Activated naive CD4-positive, alpha-beta T cell treated with anti-CD3 and anti-CD28 coated beads for 36 hours (primary cell): ENCODE results near the gene AKAP3. TPM values are rescaled to one million over a fixed set of nuclear protein-coding genes. Genes with fewer than 3 reads are reported as not detected.
A peak's percentile ranks its signal among the peaks of the same experiment; 100 is the strongest.

Experiments used
- CTCF ChIA-PET: fragments of 350-600 bp; sonication (Branson Sonifier 250); formaldehyde crosslinking; loops from one replicate; lab custom pipeline; 2021; ENCODE audit warnings: antibody characterized with exemption; lab: Charles Lee
- DNase-seq: peaks from one replicate; pipeline ENCODE4 v3.0.0-alpha.2; 2020
- H3K27ac Mint-ChIP-seq: one replicate; pipeline ENCODE4 v1.8.0; 2021; ENCODE audit warnings: mild to moderate bottlenecking, mixed read lengths
- H3K27me3 Mint-ChIP-seq: one replicate; pipeline ENCODE4 v1.8.0; 2021; ENCODE audit warnings: low read depth, mixed read lengths
- H3K36me3 Mint-ChIP-seq: one replicate; pipeline ENCODE4 v1.8.0; 2021; ENCODE audit warnings: low read depth, mixed read lengths
- H3K4me1 Mint-ChIP-seq: one replicate; pipeline ENCODE4 v1.8.0; 2021; ENCODE audit warnings: low read depth, mixed read lengths
- H3K4me3 Mint-ChIP-seq: one replicate; pipeline ENCODE4 v1.8.0; 2021; ENCODE audit warnings: mild to moderate bottlenecking, moderate library complexity, mixed read lengths
- H3K9me3 Mint-ChIP-seq: one replicate; pipeline ENCODE4 v1.8.0; 2021; ENCODE audit warnings: mixed read lengths
- intact Hi-C: fragments of 100-400 bp; cut with micrococcal nuclease; formaldehyde crosslinking; loops from one replicate; pipeline ENCODE4 v1.15.1; 2023
- total RNA-seq, 2 experiments: library from RNA; stranded (reverse); gene quantifications; one replicate each; pipeline ENCODE4 v1.2.3, GENCODE V29; 2021

Gene AKAP3
- total RNA-seq, 2 experiments from 2014 or later, result 1.8 to 2.1 TPM

- H3K27me3 Mint-ChIP-seq, result no peaks in the 10 kb centered on the region
- CTCF ChIA-PET, result interaction anchor here (0.6 to 1.1 kb wide), 2 partner anchors 21 to 84 kb away, joined by 3 to 4 read pairs; no protein-coding TSS in a partner anchor
- intact Hi-C loops, result loop anchor here (10.0 kb wide), 1 partner anchor 289 kb away; no protein-coding TSS in a partner anchor
These were observed 5.1 kb downstream of the AKAP3 start for GRCh38 chr12:4643747-4644146.

GRCh38 chr12:4630262-4630661, 18.6 kb downstream of the AKAP3 start:
- H3K9me3 Mint-ChIP-seq, result no peaks in the 10 kb centered on the region
- H3K27ac Mint-ChIP-seq, result no peak overlapping the region
- CTCF ChIA-PET, result interaction anchor here (0.8 kb wide), 1 partner anchor 744 kb away, joined by 4 read pairs; no protein-coding TSS in a partner anchor
- no peak overlapping the region for H3K4me3 Mint-ChIP-seq
- H3K4me1 Mint-ChIP-seq, result no peaks in the 10 kb centered on the region
- intact Hi-C loops, result no loop called here
- no peaks in the 10 kb centered on the region for H3K36me3 Mint-ChIP-seq
- DNase-seq, result no peak
- no peaks in the 10 kb centered on the region for H3K27me3 Mint-ChIP-seq

More at GRCh38 chr12:4643747-4644146, 5.1 kb downstream of the AKAP3 start:
- no peak for DNase-seq
- Mint-ChIP-seq H3K9me3 (no peaks in the 10 kb centered on the region), H3K4me1 (peaks cover 13% of the 10 kb centered on the region), H3K27ac (no peak overlapping the region), H3K4me3 (no peak overlapping the region), H3K36me3 (no peaks in the 10 kb centered on the region)

GRCh38 chr12:4628406-4628805, 20.4 kb downstream of the AKAP3 start:
- Mint-ChIP-seq H3K27me3 (no peaks in the 10 kb centered on the region), H3K4me1 (no peaks in the 10 kb centered on the region), H3K4me3 (no peak overlapping the region), H3K36me3 (no peaks in the 10 kb centered on the region), H3K27ac (no peak overlapping the region), H3K9me3 (no peaks in the 10 kb centered on the region)
- CTCF ChIA-PET, result no interaction called here
- no peak for DNase-seq
- intact Hi-C loops, result no loop called here

- Mint-ChIP-seq H3K27ac (no peak overlapping the region), H3K9me3 (no peaks in the 10 kb centered on the region), H3K27me3 (no peaks in the 10 kb centered on the region), H3K4me3 (no peak overlapping the region), H3K4me1 (no peaks in the 10 kb centered on the region), H3K36me3 (no peaks in the 10 kb centered on the region)
- intact Hi-C loops, result no loop called here
- CTCF ChIA-PET, result interaction anchor here (0.5 kb wide), 1 partner anchor 132 kb away, joined by 3 read pairs; no protein-coding TSS in a partner anchor
- no peak for DNase-seq
These were observed 22.3 kb downstream of the AKAP3 start for GRCh38 chr12:4626543-4626942.

GRCh38 chr12:4621511-4621910, 27.3 kb downstream of the AKAP3 start:
- H3K36me3 Mint-ChIP-seq, result no peaks in the 10 kb centered on the region
- CTCF ChIA-PET, result no interaction called here
- intact Hi-C loops, result no loop called here
- no peaks in the 10 kb centered on the region for H3K4me1 Mint-ChIP-seq
- H3K27me3 Mint-ChIP-seq, result no peaks in the 10 kb centered on the region
- DNase-seq, result no peak
- no peaks in the 10 kb centered on the region for H3K9me3 Mint-ChIP-seq
- H3K4me3 Mint-ChIP-seq, result no peak overlapping the region
- H3K27ac Mint-ChIP-seq, result no peak overlapping the region

GRCh38 chr12:4615667-4616066, 33.2 kb downstream of the AKAP3 start:
- Mint-ChIP-seq H3K36me3 (peaks cover 10% of the 10 kb centered on the region), H3K4me3 (no peak overlapping the region), H3K4me1 (no peaks in the 10 kb centered on the region), H3K27ac (no peak overlapping the region), H3K27me3 (no peaks in the 10 kb centered on the region), H3K9me3 (no peaks in the 10 kb centered on the region)
- CTCF ChIA-PET, result no interaction called here
- DNase-seq, result no peak
- intact Hi-C loops, result no loop called here

- peaks cover 9% of the 10 kb centered on the region for H3K36me3 Mint-ChIP-seq
- no peak overlapping the region for H3K4me3 Mint-ChIP-seq
- CTCF ChIA-PET, result interaction anchor here (1.1 kb wide), 1 partner anchor 12 kb away, joined by 4 read pairs; no protein-coding TSS in a partner anchor
These were observed 38.4 kb downstream of the AKAP3 start for GRCh38 chr12:4610481-4610880.

GRCh38 chr12:4609071-4609470, 39.8 kb downstream of the AKAP3 start:
- Mint-ChIP-seq H3K9me3 (no peaks in the 10 kb centered on the region), H3K36me3 (peaks cover 4% of the 10 kb centered on the region), H3K27ac (no peak overlapping the region), H3K27me3 (peaks cover 4% of the 10 kb centered on the region), H3K4me1 (peaks cover 18% of the 10 kb centered on the region), H3K4me3 (no peak overlapping the region)
- intact Hi-C loops, result no loop called here
- no peak for DNase-seq
- CTCF ChIA-PET, result no interaction called here

More at GRCh38 chr12:4610481-4610880, 38.4 kb downstream of the AKAP3 start:
- no peaks in the 10 kb centered on the region for H3K9me3 Mint-ChIP-seq
- H3K27me3 Mint-ChIP-seq, result no peaks in the 10 kb centered on the region
- H3K4me1 Mint-ChIP-seq, result peaks cover 13% of the 10 kb centered on the region
- intact Hi-C loops, result no loop called here
- H3K27ac Mint-ChIP-seq, result no peak overlapping the region
- DNase-seq, result no peak

GRCh38 chr12:4607056-4607455, 41.8 kb downstream of the AKAP3 start:
- no peak overlapping the region for H3K4me3 Mint-ChIP-seq
- no peaks in the 10 kb centered on the region for H3K36me3 Mint-ChIP-seq
- H3K9me3 Mint-ChIP-seq, result no peaks in the 10 kb centered on the region
- intact Hi-C loops, result no loop called here
- DNase-seq, result no peak
- no peak overlapping the region for H3K27ac Mint-ChIP-seq
- peaks cover 8% of the 10 kb centered on the region for H3K27me3 Mint-ChIP-seq
- H3K4me1 Mint-ChIP-seq, result peaks cover 18% of the 10 kb centered on the region
- CTCF ChIA-PET, result interaction anchor here (0.6 kb wide), 1 partner anchor 38 kb away, joined by 3 read pairs; no protein-coding TSS in a partner anchor

GRCh38 chr12:4604684-4605193, 44.1 kb downstream of the AKAP3 start:
- no peaks in the 10 kb centered on the region for H3K36me3 Mint-ChIP-seq
- H3K9me3 Mint-ChIP-seq, result no peaks in the 10 kb centered on the region
- intact Hi-C loops, result loop anchor here (1.0 to 5.0 kb wide), 6 partner anchors 45 to 734 kb away; partner anchors contain the start of genes AKAP3, NDUFA9 and RAD51AP1
- H3K27ac Mint-ChIP-seq, result peak overlapping the region; percentile 81
- peak; percentile 92 for DNase-seq
- peaks cover 18% of the 10 kb centered on the region for H3K4me1 Mint-ChIP-seq
- CTCF ChIA-PET, result interaction anchor here (0.8 to 1.4 kb wide), 8 partner anchors 11 to 184 kb away, joined by 3 to 9 read pairs (median 4); partner anchors contain the start of genes AKAP3 and NDUFA9
- H3K27me3 Mint-ChIP-seq, result peaks cover 8% of the 10 kb centered on the region
- H3K4me3 Mint-ChIP-seq, result peak overlapping the region; percentile 91

GRCh38 chr12:4603946-4604345, 44.9 kb downstream of the AKAP3 start:
- Mint-ChIP-seq H3K27me3 (peaks cover 8% of the 10 kb centered on the region), H3K27ac (no peak overlapping the region), H3K4me3 (no peak overlapping the region), H3K36me3 (no peaks in the 10 kb centered on the region), H3K4me1 (peaks cover 18% of the 10 kb centered on the region), H3K9me3 (no peaks in the 10 kb centered on the region)
- DNase-seq, result no peak
- CTCF ChIA-PET, result interaction anchor here (0.8 to 1.4 kb wide), 6 partner anchors 10 to 184 kb away, joined by 3 to 9 read pairs (median 4); partner anchors contain the start of genes AKAP3 and NDUFA9
- intact Hi-C loops, result loop anchor here (1.0 to 5.0 kb wide), 5 partner anchors 45 to 733 kb away; partner anchors contain the start of genes AKAP3 and NDUFA9

GRCh38 chr12:4603421-4603820, 45.4 kb downstream of the AKAP3 start:
- no peaks in the 10 kb centered on the region for H3K36me3 Mint-ChIP-seq
- no peak overlapping the region for H3K27ac Mint-ChIP-seq
- H3K4me3 Mint-ChIP-seq, result no peak overlapping the region
- H3K27me3 Mint-ChIP-seq, result peaks cover 8% of the 10 kb centered on the region
- intact Hi-C loops, result loop anchor here (5.0 kb wide), 1 partner anchor 224 kb away; no protein-coding TSS in a partner anchor
- H3K4me1 Mint-ChIP-seq, result peaks cover 18% of the 10 kb centered on the region
- DNase-seq, result no peak
- CTCF ChIA-PET, result interaction anchor here (1.1 kb wide), 1 partner anchor 44 kb away, joined by 3 read pairs; no protein-coding TSS in a partner anchor
- no peaks in the 10 kb centered on the region for H3K9me3 Mint-ChIP-seq

GRCh38 chr12:4595881-4596280, 53.0 kb downstream of the AKAP3 start:
- CTCF ChIA-PET, result no interaction called here
- no peaks in the 10 kb centered on the region for H3K36me3 Mint-ChIP-seq
- no peak for DNase-seq

More at GRCh38 chr12:4595881-4596280, 53.0 kb downstream of the AKAP3 start:
- no peak overlapping the region for H3K4me3 Mint-ChIP-seq
- no peaks in the 10 kb centered on the region for H3K9me3 Mint-ChIP-seq
- no peak overlapping the region for H3K27ac Mint-ChIP-seq
- intact Hi-C loops, result no loop called here
- no peaks in the 10 kb centered on the region for H3K27me3 Mint-ChIP-seq
- H3K4me1 Mint-ChIP-seq, result no peaks in the 10 kb centered on the region
